ENCODE measurements around the gene SOX12. TPM values are rescaled to one million over a fixed set of nuclear protein-coding genes. Genes with fewer than 3 reads are reported as not detected.
"Not testable (repeated sequence)": the region's sequence is repeated elsewhere in the genome, so short reads cannot be mapped to it uniquely, and the experiment has no call there.

The SOX12 gene
- total RNA-seq, 4 donors from 2014 or later, result 4.7 to 9.9 (median 5.4) TPM

GRCh38 chr20:328975-329695, 3.8 kb downstream of the SOX12 start:
- no peak for DNase-seq (ENCODE audit: low spot score in 2 of 2)
- TF ChIP-seq POLR2A (IDR thresholded peaks at IDR 0.05), result no peak
- TF ChIP-seq CTCF (IDR thresholded peaks at IDR 0.05), result no peak
- WGBS, 2 donors, result 54 to 55% methylated on average over 7 of the region's 7 CpGs
- intact Hi-C loops (cut with DNase I; ENCODE audit: low total_unique reads), result no loop called here
- H3K4me3 ChIP-seq (ENCODE audit: low read depth, poor library complexity, severe bottlenecking), result no peak overlapping the region

- no peak for DNase-seq (ENCODE audit: low spot score in 2 of 2)
- no peak for TF ChIP-seq POLR2A (IDR thresholded peaks at IDR 0.05)
- no peak for TF ChIP-seq CTCF (IDR thresholded peaks at IDR 0.05)
- 78 to 87% methylated on average over 4 of the region's 4 CpGs for WGBS, 2 donors
- no peak overlapping the region for H3K4me3 ChIP-seq (ENCODE audit: low read depth, poor library complexity, severe bottlenecking)
- intact Hi-C loops (cut with DNase I; ENCODE audit: low total_unique reads), result no loop called here
Observed at GRCh38 chr20:329851-330232, 4.5 kb downstream of the SOX12 start.

- intact Hi-C loops (cut with DNase I; ENCODE audit: low total_unique reads), result no loop called here
- H3K4me3 ChIP-seq (ENCODE audit: low read depth, poor library complexity, severe bottlenecking), result no peak overlapping the region
Observed at GRCh38 chr20:330233-331149, 5.1 kb downstream of the SOX12 start.

GRCh38 chr20:334578-334977, 9.2 kb downstream of the SOX12 start:
- WGBS, 2 donors, result 95 to 96% methylated on average over 8 of the region's 8 CpGs
- TF ChIP-seq CTCF (IDR thresholded peaks at IDR 0.05), result no peak
- TF ChIP-seq POLR2A (IDR thresholded peaks at IDR 0.05), result no peak
- DNase-seq (ENCODE audit: low spot score in 2 of 2), result no peak
- H3K4me3 ChIP-seq (ENCODE audit: low read depth, poor library complexity, severe bottlenecking), result no peak overlapping the region
- intact Hi-C loops (cut with DNase I; ENCODE audit: low total_unique reads), result no loop called here

More at GRCh38 chr20:330233-331149, 5.1 kb downstream of the SOX12 start:
- 54% methylated on average over 16 of the region's 16 CpGs for WGBS, 2 donors
- DNase-seq (ENCODE audit: low spot score in 2 of 2), result no peak
- TF ChIP-seq POLR2A (IDR thresholded peaks at IDR 0.05) (no peak), CTCF (IDR thresholded peaks at IDR 0.05) (peak in 1 of 3 donors; percentile 10)

- H3K4me3 ChIP-seq (ENCODE audit: low read depth, poor library complexity, severe bottlenecking); intact Hi-C loops (cut with DNase I; ENCODE audit: low total_unique reads); DNase-seq (ENCODE audit: low spot score in 2 of 2): not testable (repeated sequence)
- WGBS, 2 donors, result 96 to 100% methylated on average over 1 of the region's 1 CpG
Observed at GRCh38 chr20:336040-336439, 10.7 kb downstream of the SOX12 start.

- H3K4me3 ChIP-seq (ENCODE audit: low read depth, poor library complexity, severe bottlenecking), result no peak overlapping the region
- DNase-seq (ENCODE audit: low spot score in 2 of 2), result no peak
- no peak for TF ChIP-seq CTCF (IDR thresholded peaks at IDR 0.05)
- no peak for TF ChIP-seq POLR2A (IDR thresholded peaks at IDR 0.05)
- WGBS, 2 donors, result 65 to 67% methylated on average over 2 of the region's 2 CpGs
- intact Hi-C loops (cut with DNase I; ENCODE audit: low total_unique reads), result no loop called here
Observed at GRCh38 chr20:341682-342081, 16.3 kb downstream of the SOX12 start.

All from lower leg skin (tissue), 4 donors.